ENCODE data around the gene SOCS1. TPM values are rescaled to one million over a fixed set of nuclear protein-coding genes. Genes with fewer than 3 reads are reported as not detected.

Gene SOCS1
- total and polyA plus RNA-seq, 2 donors (not counting 1 experiment from before 2014, with no cell fraction given) = 29.7 to 107 TPM

DNA sequence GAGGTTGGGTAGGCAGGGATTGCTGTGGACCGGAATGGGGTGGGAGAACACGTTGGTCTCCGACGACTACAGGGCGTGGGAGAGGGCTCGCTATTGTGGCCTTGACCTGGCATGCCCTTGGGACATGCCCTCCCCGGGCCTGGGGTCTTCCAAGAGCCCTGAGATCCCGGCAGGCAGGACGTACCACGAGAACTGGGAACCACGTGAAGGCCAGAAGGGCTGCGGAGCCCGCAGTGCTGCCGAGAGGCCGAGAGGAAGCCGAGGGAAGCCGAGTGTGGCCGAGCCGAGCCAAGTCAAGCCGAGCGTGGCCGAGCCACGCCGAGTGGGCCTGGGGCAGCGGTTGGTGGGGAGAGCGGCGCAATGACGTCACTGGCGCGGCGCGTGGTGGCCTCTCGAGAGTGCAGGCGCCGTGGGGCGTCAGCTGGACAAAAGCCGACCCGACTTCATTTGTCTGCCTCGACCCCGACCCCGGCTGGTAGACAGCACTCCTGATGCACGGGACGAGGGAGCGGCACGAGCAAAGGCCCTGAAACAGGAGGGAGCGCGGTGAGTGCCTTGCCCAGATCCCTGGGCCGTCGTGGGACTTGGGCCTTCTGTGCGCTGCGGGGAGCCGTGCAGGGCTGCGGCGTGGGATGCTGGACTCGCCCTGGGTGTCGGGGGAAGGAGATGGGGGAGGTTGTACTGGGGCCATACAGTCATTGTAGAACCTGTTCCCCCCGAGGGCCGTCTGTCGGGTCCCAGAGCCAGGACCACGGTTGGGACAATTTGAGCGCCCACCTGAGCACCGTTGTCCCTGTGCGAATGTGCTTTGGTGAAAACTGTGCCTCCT, 6.6 kb downstream of the SOCS1 start:
- intact Hi-C loops (cut with micrococcal nuclease) = loop anchor here (10.0 kb wide), 2 partner anchors 435 to 665 kb away; partner anchors contain the start of gene GSPT1
- Histone ChIP-seq H3K27ac (ENCODE audit: low read length in 2 of 2) (no peak overlapping the region), H3K4me3 (ENCODE audit: control extremely low read depth in 1 of 5, extremely low read depth in 1 of 5, insufficient read depth in 1 of 5, low read depth in 2 of 5, low read length in 4 of 5) (no peak overlapping the region), H4K20me1 (ENCODE audit: control insufficient read depth, insufficient read depth, low read length, poor library complexity, severe bottlenecking) (peaks cover 38% of the 10 kb centered on the region), H3K9ac (ENCODE audit: low read length) (no peak overlapping the region), H3K4me1 (ENCODE audit: control insufficient read depth in 2 of 2, insufficient read depth in 2 of 2, low read length in 2 of 2) (peaks cover 23 to 28% of the 10 kb centered on the region in 2 donors), H3K36me3 (replicated peaks in 1 of 2; ENCODE audit: control extremely low read depth in 1 of 2, control insufficient read depth in 1 of 2, extremely low read depth in 1 of 2, insufficient read depth in 2 of 2, low read length in 1 of 2) (peaks cover 2 to 17% of the 10 kb centered on the region in 2 experiments), H3K4me2 (replicated peaks; ENCODE audit: low read depth, low read length, poor library complexity, severe bottlenecking) (no peak overlapping the region), H3K27me3 (replicated peaks in 1 of 4; ENCODE audit: control extremely low read depth in 1 of 4, control insufficient read depth in 3 of 4, insufficient read depth in 4 of 4, low read length in 3 of 4) (no peaks in the 10 kb centered on the region), H3K79me2 (ENCODE audit: control insufficient read depth, insufficient read depth, low read length) (peaks cover 6% of the 10 kb centered on the region), H2AFZ (ENCODE audit: insufficient read depth, low read depth, low read length, poor library complexity, severe bottlenecking) (no peak overlapping the region), H3K9me3 (ENCODE audit: control extremely low read depth in 1 of 3, control insufficient read depth in 2 of 3, insufficient read depth in 1 of 3, low read length in 2 of 3) (peaks cover 0 to 3% (median 0%) of the 10 kb centered on the region in 3 donors)
- 91% methylated on average over 57 of the region's 63 CpGs for WGBS (ENCODE audit: insufficient coverage)
- Mint-ChIP-seq H3K9me3 (ENCODE audit: insufficient read depth) (no peaks in the 10 kb centered on the region), H3K4me1 (peaks cover 40% of the 10 kb centered on the region), H3K4me3 (peak overlapping the region; percentile 23), H3K27ac (peak overlapping the region; percentile 50), H3K27me3 (no peaks in the 10 kb centered on the region)
- CTCF ChIA-PET = interaction anchor here (0.7 kb wide), 1 partner anchor 284 kb away, joined by 3 read pairs; no protein-coding TSS in a partner anchor
- POLR2A ChIA-PET = interaction anchor here (0.7 to 1.4 kb wide), 3 partner anchors 18 to 48 kb away, joined by 3 to 5 read pairs (median 3); no protein-coding TSS in a partner anchor
- no peak for TF ChIP-seq CTCF (IDR thresholded peaks at IDR 0.05)
- TF ChIP-seq EZH2 (IDR thresholded peaks at IDR 0.05; ENCODE audit: borderline replicate concordance, insufficient read depth, low read depth, low read length, poor library complexity, severe bottlenecking) = no peak
- ATAC-seq (ENCODE audit: low read depth) (no peak), DNase-seq (no peak)

- no peaks in the 10 kb centered on the region for H3K27me3 Mint-ChIP-seq
- no peak overlapping the region for H3K4me3 Mint-ChIP-seq
- H3K36me3 ChIP-seq (replicated peaks in 1 of 2; ENCODE audit: control extremely low read depth in 1 of 2, control insufficient read depth in 1 of 2, extremely low read depth in 1 of 2, insufficient read depth in 2 of 2, low read length in 1 of 2) = peaks cover under 1 to 12% of the 10 kb centered on the region in 2 experiments
- TF ChIP-seq CTCF (IDR thresholded peaks at IDR 0.05) (no peak), EZH2 (IDR thresholded peaks at IDR 0.05; ENCODE audit: borderline replicate concordance, insufficient read depth, low read depth, low read length, poor library complexity, severe bottlenecking) (no peak)
- CTCF ChIA-PET = interaction anchor here (0.6 to 1.6 kb wide), 5 partner anchors 15 to 264 kb away, joined by 3 to 5 read pairs (median 3); no protein-coding TSS in a partner anchor
- intact Hi-C loops (cut with micrococcal nuclease) = no loop called here
- H3K4me3 ChIP-seq (ENCODE audit: control extremely low read depth in 1 of 5, extremely low read depth in 1 of 5, insufficient read depth in 1 of 5, low read depth in 2 of 5, low read length in 4 of 5) = no peak overlapping the region
- H3K27me3 ChIP-seq (replicated peaks in 1 of 4; ENCODE audit: control extremely low read depth in 1 of 4, control insufficient read depth in 3 of 4, insufficient read depth in 4 of 4, low read length in 3 of 4) = no peaks in the 10 kb centered on the region
- H3K9me3 Mint-ChIP-seq (ENCODE audit: insufficient read depth) = no peaks in the 10 kb centered on the region
- H3K4me2 ChIP-seq (replicated peaks; ENCODE audit: low read depth, low read length, poor library complexity, severe bottlenecking) = no peak overlapping the region
- no peak overlapping the region for H3K27ac ChIP-seq (ENCODE audit: low read length in 2 of 2)
- H3K4me1 Mint-ChIP-seq = peaks cover 30% of the 10 kb centered on the region
- H3K27ac Mint-ChIP-seq = peak overlapping the region; percentile 15
- H3K9ac ChIP-seq (ENCODE audit: low read length) = no peak overlapping the region
- POLR2A ChIA-PET = interaction anchor here (0.6 to 2.1 kb wide), 3 partner anchors 17 to 106 kb away, joined by 3 to 6 read pairs (median 3); no protein-coding TSS in a partner anchor
- ATAC-seq (ENCODE audit: low read depth) (peak; percentile 24), DNase-seq (no peak)
- 79% methylated on average over 6 of the region's 8 CpGs for WGBS (ENCODE audit: insufficient coverage)
- H3K79me2 ChIP-seq (ENCODE audit: control insufficient read depth, insufficient read depth, low read length) = peaks cover 4% of the 10 kb centered on the region
- no peak overlapping the region for H2AFZ ChIP-seq (ENCODE audit: insufficient read depth, low read depth, low read length, poor library complexity, severe bottlenecking)
- H3K9me3 ChIP-seq (ENCODE audit: control extremely low read depth in 1 of 3, control insufficient read depth in 2 of 3, insufficient read depth in 1 of 3, low read length in 2 of 3) = peaks cover 0 to 3% (median 0%) of the 10 kb centered on the region in 3 donors
- peaks cover 10 to 15% of the 10 kb centered on the region in 2 donors for H3K4me1 ChIP-seq (ENCODE audit: control insufficient read depth in 2 of 2, insufficient read depth in 2 of 2, low read length in 2 of 2)
- peaks cover 25% of the 10 kb centered on the region for H4K20me1 ChIP-seq (ENCODE audit: control insufficient read depth, insufficient read depth, low read length, poor library complexity, severe bottlenecking)
These were observed 7.9 kb downstream of the SOCS1 start for GRCh38 chr16:11248133-11248532.

All from B cell (primary cell).